ENCODE results near the gene TPRX2. TPM values are rescaled to one million over a fixed set of nuclear protein-coding genes. Genes with fewer than 3 reads are reported as not detected.
A peak's percentile ranks its signal among the peaks of the same experiment; 100 is the strongest.
"Not testable (repeated sequence)": the region's sequence is repeated elsewhere in the genome, so short reads cannot be mapped to it uniquely, and the experiment has no call there.

Gene TPRX2
- total and polyA plus RNA-seq, 7 experiments from 2014 or later = not detected

GRCh38 chr19:47901370-47901769, 42.3 kb downstream of the TPRX2 start:
- CTCF ChIA-PET = no interaction called here
- no peak overlapping the region for H3K4me3 Mint-ChIP-seq
- intact Hi-C loops (cut with micrococcal nuclease) = no loop called here

DNA sequence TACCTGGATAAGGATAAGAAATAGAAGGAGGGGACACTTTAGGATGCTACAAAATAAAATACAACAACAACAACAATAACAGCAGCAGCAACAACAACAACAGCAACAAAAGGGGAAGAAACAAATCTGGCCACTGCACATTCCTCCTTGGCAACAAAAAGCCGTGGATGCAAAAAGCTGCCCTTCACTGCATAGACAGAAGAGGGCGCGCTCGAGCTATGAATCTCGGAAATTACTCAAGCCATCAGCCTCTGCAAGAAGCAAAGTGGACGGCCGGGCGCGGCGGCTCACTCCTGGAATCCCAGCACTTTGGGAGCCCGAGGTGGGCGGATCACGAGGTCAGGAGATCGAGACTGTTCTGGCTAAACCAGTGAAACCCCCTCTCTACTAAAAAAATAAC, 50.3 kb downstream of the TPRX2 start:
- H3K4me3 Mint-ChIP-seq, H3K9me3 Mint-ChIP-seq: not testable (repeated sequence)

More at GRCh38 chr19:47901370-47901769, 42.3 kb downstream of the TPRX2 start:
- Histone ChIP-seq H3K27me3 (ENCODE audit: control insufficient read depth in 2 of 2, insufficient read depth in 2 of 2, low read length in 2 of 2) (no peaks in the 10 kb centered on the region), H3K36me3 (ENCODE audit: control insufficient read depth in 2 of 3, insufficient read depth in 3 of 3, low read length in 3 of 3) (no peaks in the 10 kb centered on the region), H3K4me1 (ENCODE audit: control insufficient read depth in 2 of 2, insufficient read depth in 2 of 2, low read length in 2 of 2) (no peaks in the 10 kb centered on the region), H3K9me3 (ENCODE audit: control insufficient read depth in 2 of 3, low read length in 3 of 3) (no peaks in the 10 kb centered on the region), H3K27ac (ENCODE audit: low read depth, low read length) (no peak overlapping the region), H3K4me3 (ENCODE audit: low read length) (no peak overlapping the region)
- Mint-ChIP-seq H3K9me3 (peaks cover 0 to 3% (median 0%) of the 10 kb centered on the region in 11 donors), H3K36me3 (peaks cover 0 to 2% (median 0%) of the 10 kb centered on the region in 5 donors), H3K27ac (no peak overlapping the region), H3K27me3 (peaks cover 0 to 22% (median 11%) of the 10 kb centered on the region in 5 donors), H3K4me1 (no peaks in the 10 kb centered on the region)
- ATAC-seq (no peak), DNase-seq (no peak)
- POLR2A ChIA-PET = no interaction called here

DNA sequence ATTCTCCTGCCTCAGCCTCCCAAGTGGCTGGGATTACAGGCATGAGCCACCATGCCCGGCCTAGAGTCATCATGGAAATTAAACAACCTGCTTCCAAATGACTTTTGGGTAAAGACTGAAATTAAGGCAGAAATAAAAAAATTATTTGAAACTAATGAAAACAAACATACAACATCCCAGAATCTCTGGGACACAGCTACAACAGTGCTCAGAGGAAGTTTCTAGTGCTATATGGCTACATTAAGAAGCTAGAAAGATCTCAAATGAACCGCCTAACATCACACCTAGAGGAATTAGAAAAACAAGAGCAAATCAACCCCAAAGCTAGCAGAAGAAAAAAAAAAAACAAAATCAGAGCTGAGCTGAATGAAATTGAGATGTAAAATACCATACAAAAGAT, 51.2 kb downstream of the TPRX2 start:
- intact Hi-C loops (cut with micrococcal nuclease); H3K9me3 ChIP-seq (ENCODE audit: control insufficient read depth in 2 of 3, low read length in 3 of 3); H3K4me1 ChIP-seq (ENCODE audit: control insufficient read depth in 2 of 2, insufficient read depth in 2 of 2, low read length in 2 of 2); H3K4me1 Mint-ChIP-seq; H3K4me3 ChIP-seq (ENCODE audit: low read length); ATAC-seq; DNase-seq; H3K27me3 Mint-ChIP-seq; POLR2A ChIA-PET; H3K27ac ChIP-seq (ENCODE audit: low read depth, low read length); H3K27ac Mint-ChIP-seq; CTCF ChIA-PET; H3K9me3 Mint-ChIP-seq; H3K27me3 ChIP-seq (ENCODE audit: control insufficient read depth in 2 of 2, insufficient read depth in 2 of 2, low read length in 2 of 2); H3K36me3 Mint-ChIP-seq; H3K36me3 ChIP-seq (ENCODE audit: control insufficient read depth in 2 of 3, insufficient read depth in 3 of 3, low read length in 3 of 3); H3K4me3 Mint-ChIP-seq: not testable (repeated sequence)

More for the DNA sequence above, 50.3 kb downstream of the TPRX2 start:
- H3K4me3 ChIP-seq (ENCODE audit: low read length); CTCF ChIA-PET; H3K27me3 ChIP-seq (ENCODE audit: control insufficient read depth in 2 of 2, insufficient read depth in 2 of 2, low read length in 2 of 2); POLR2A ChIA-PET; H3K4me1 ChIP-seq (ENCODE audit: control insufficient read depth in 2 of 2, insufficient read depth in 2 of 2, low read length in 2 of 2); H3K27ac ChIP-seq (ENCODE audit: low read depth, low read length); H3K9me3 ChIP-seq (ENCODE audit: control insufficient read depth in 2 of 3, low read length in 3 of 3); H3K27ac Mint-ChIP-seq; ATAC-seq; intact Hi-C loops (cut with micrococcal nuclease); H3K27me3 Mint-ChIP-seq; H3K36me3 Mint-ChIP-seq; H3K4me1 Mint-ChIP-seq; H3K36me3 ChIP-seq (ENCODE audit: control insufficient read depth in 2 of 3, insufficient read depth in 3 of 3, low read length in 3 of 3): not testable (repeated sequence)
- DNase-seq = peak; percentile 31 to 80 (median 71)

Other genes with a start within 250 kb of the TPRX2 start
- gene EHD2, start 145.8 kb upstream of the TPRX2 start, total RNA-seq = under 1 TPM in 3 of 5 experiments, not detected in 2; 0.15 to 0.37 (median 0.19) TPM
- not detected for gene EHD2, start 145.8 kb upstream of the TPRX2 start, polyA plus RNA-seq
- 1,000 to 10,000 TPM in 2 of 5 experiments, 100 to 1,000 TPM in 3; 316 to 1,143 (median 992) TPM for gene NOP53, start 113.7 kb upstream of the TPRX2 start, total RNA-seq
- 100 to 1,000 TPM; 362 to 426 TPM for gene NOP53, start 113.7 kb upstream of the TPRX2 start, polyA plus RNA-seq
- 100 to 1,000 TPM in 3 of 5 experiments, 10 to 100 TPM in 2; 67.5 to 116 (median 101) TPM for gene SELENOW, start 80.5 kb upstream of the TPRX2 start, total RNA-seq
- 100 to 1,000 TPM; 340 to 400 TPM for gene SELENOW, start 80.5 kb upstream of the TPRX2 start, polyA plus RNA-seq
- not detected for gene TPRX1, start 54.7 kb upstream of the TPRX2 start, total RNA-seq
- gene TPRX1, start 54.7 kb upstream of the TPRX2 start, polyA plus RNA-seq = not detected
- gene CRX, start 37.3 kb upstream of the TPRX2 start, total RNA-seq = not detected
- gene CRX, start 37.3 kb upstream of the TPRX2 start, polyA plus RNA-seq = not detected
- not detected for gene SULT2A1, start 27.1 kb downstream of the TPRX2 start, total RNA-seq
- gene SULT2A1, start 27.1 kb downstream of the TPRX2 start, polyA plus RNA-seq = not detected
- not detected for gene BSPH1, start 132.9 kb downstream of the TPRX2 start, total RNA-seq
- gene BSPH1, start 132.9 kb downstream of the TPRX2 start, polyA plus RNA-seq = not detected
- not detected for gene ELSPBP1, start 135.4 kb downstream of the TPRX2 start, total RNA-seq
- not detected for gene ELSPBP1, start 135.4 kb downstream of the TPRX2 start, polyA plus RNA-seq
- under 1 TPM in 1 of 5 experiments, not detected in 4; 0.42 TPM for gene CABP5, start 184.8 kb downstream of the TPRX2 start, total RNA-seq
- not detected for gene CABP5, start 184.8 kb downstream of the TPRX2 start, polyA plus RNA-seq

All from naive thymus-derived CD4-positive, alpha-beta T cell (primary cell).